Activated B cell treated with CpG ODN at 0.5 μM for 24 hours (primary cell): ENCODE results near the gene MBD3L3. TPM values are rescaled to one million over a fixed set of nuclear protein-coding genes. Genes with fewer than 3 reads are reported as not detected.

Experiments
- ATAC-seq: fragments of 200-7000 bp; cut with Tn5 transposase; one replicate; pipeline ENCODE4 v1.10.0; 2021; ENCODE audit warnings: low read depth, mild to moderate bottlenecking, moderate library complexity
- CTCF ChIA-PET: fragments of 350-600 bp; sonication (Branson Sonifier 250); formaldehyde crosslinking; loops from one replicate; lab custom pipeline; 2021; ENCODE audit warnings: antibody characterized with exemption; lab: Charles Lee
- POLR2A ChIA-PET: fragments of 350-600 bp; sonication (Branson Sonifier 250); formaldehyde crosslinking; loops from one replicate; lab custom pipeline; 2021; ENCODE audit warnings: antibody characterized with exemption; lab: Charles Lee
- DNase-seq: peaks from one replicate; pipeline ENCODE4 v3.0.0; 2022
- H3K27ac Mint-ChIP-seq: one replicate; pipeline ENCODE4 v1.8.0; 2020; ENCODE audit warnings: mixed read lengths
- H3K27me3 Mint-ChIP-seq: one replicate; pipeline ENCODE4 v1.8.0; 2021; ENCODE audit warnings: mixed read lengths
- H3K36me3 Mint-ChIP-seq: one replicate; pipeline ENCODE4 v1.8.0; 2021; ENCODE audit warnings: low read depth, mixed read lengths
- H3K4me1 Mint-ChIP-seq: one replicate; pipeline ENCODE4 v1.8.0; 2021; ENCODE audit warnings: mixed read lengths
- H3K4me3 Mint-ChIP-seq: one replicate; pipeline ENCODE4 v1.8.0; 2020; ENCODE audit warnings: mild to moderate bottlenecking, mixed read lengths
- H3K9me3 Mint-ChIP-seq: one replicate; pipeline ENCODE4 v1.8.0; 2020; ENCODE audit warnings: mixed read lengths
- intact Hi-C: fragments of 100-400 bp; cut with micrococcal nuclease; formaldehyde crosslinking; loops from one replicate; pipeline ENCODE4 v1.15.1; 2024
- total RNA-seq: library from RNA; stranded (reverse); gene quantifications from 2 replicates; pipeline ENCODE4 v1.2.3, GENCODE V29; 2022
- TF ChIP-seq, protein P1 (sequence below): fragments of 200-600 bp; IDR thresholded peaks from one replicate; pipeline ENCODE4 v1.8.0; 2022; ENCODE audit warnings: antibody characterized with exemption, mild to moderate bottlenecking

Gene MBD3L3
- total RNA-seq, 1 donor from 2014 or later: not detected

DNA sequence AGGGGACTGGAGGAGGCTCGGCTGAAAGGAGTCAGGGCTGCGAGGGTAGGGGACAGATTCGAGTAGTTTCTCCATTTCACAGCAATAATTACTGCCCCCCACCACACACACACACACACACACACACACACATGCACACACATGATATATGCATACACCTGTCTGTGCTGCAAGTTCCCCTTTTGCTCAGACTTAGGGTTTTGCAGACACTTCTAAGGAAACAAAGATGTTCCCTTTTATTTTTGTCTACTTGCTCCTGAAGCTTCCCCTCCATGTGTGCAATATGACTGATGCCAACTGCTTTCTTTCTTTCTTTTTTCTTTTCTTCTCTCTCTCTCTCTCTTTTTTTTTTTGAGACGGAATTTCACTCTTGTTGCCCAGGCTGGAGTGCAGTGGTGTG lies 50.6 kb downstream of the MBD3L3 start:
- ATAC-seq: no peak
- ChIA-PET CTCF (no interaction called here), POLR2A (no interaction called here)
- H3K27ac Mint-ChIP-seq: no peak overlapping the region
- no peaks in the 10 kb centered on the region for H3K9me3 Mint-ChIP-seq
- intact Hi-C loops: no loop called here
- peaks cover 2% of the 10 kb centered on the region for H3K4me1 Mint-ChIP-seq
- H3K4me3 Mint-ChIP-seq: no peak overlapping the region
- H3K36me3 Mint-ChIP-seq: no peaks in the 10 kb centered on the region
- no peak for DNase-seq
- TF ChIP-seq, protein P1, sequence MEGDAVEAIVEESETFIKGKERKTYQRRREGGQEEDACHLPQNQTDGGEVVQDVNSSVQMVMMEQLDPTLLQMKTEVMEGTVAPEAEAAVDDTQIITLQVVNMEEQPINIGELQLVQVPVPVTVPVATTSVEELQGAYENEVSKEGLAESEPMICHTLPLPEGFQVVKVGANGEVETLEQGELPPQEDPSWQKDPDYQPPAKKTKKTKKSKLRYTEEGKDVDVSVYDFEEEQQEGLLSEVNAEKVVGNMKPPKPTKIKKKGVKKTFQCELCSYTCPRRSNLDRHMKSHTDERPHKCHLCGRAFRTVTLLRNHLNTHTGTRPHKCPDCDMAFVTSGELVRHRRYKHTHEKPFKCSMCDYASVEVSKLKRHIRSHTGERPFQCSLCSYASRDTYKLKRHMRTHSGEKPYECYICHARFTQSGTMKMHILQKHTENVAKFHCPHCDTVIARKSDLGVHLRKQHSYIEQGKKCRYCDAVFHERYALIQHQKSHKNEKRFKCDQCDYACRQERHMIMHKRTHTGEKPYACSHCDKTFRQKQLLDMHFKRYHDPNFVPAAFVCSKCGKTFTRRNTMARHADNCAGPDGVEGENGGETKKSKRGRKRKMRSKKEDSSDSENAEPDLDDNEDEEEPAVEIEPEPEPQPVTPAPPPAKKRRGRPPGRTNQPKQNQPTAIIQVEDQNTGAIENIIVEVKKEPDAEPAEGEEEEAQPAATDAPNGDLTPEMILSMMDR: no peak
- peaks cover 3% of the 10 kb centered on the region for H3K27me3 Mint-ChIP-seq

Other genes with a start within 250 kb of the MBD3L3 start
- 0.15 and 0.18 TPM in 2 replicates for gene ADGRE1, start 171.1 kb downstream of the MBD3L3 start, total RNA-seq
- not detected in 2 replicates for gene MBD3L2B, start 37.2 kb downstream of the MBD3L3 start, total RNA-seq
- gene MBD3L5, start 28.1 kb downstream of the MBD3L3 start, total RNA-seq: not detected in 2 replicates
- gene MBD3L4, start 18.5 kb downstream of the MBD3L3 start, total RNA-seq: not detected in 2 replicates
- gene MBD3L2, start 9.4 kb downstream of the MBD3L3 start, total RNA-seq: not detected in 2 replicates
- 21.8 and 22.6 TPM in 2 replicates for gene ZNF557, start 11.0 kb upstream of the MBD3L3 start, total RNA-seq
- gene INSR, start 235.7 kb upstream of the MBD3L3 start, total RNA-seq: 3.2 and 3.3 TPM in 2 replicates